Measurements from ENCODE around the gene REXO4. TPM values are rescaled to one million over a fixed set of nuclear protein-coding genes. Genes with fewer than 3 reads are reported as not detected.

REXO4 gene
- total and polyA plus RNA-seq, 2 donors (not counting 1 experiment from before 2014, with no cell fraction given) = 16.6 to 21.1 TPM

DNA sequence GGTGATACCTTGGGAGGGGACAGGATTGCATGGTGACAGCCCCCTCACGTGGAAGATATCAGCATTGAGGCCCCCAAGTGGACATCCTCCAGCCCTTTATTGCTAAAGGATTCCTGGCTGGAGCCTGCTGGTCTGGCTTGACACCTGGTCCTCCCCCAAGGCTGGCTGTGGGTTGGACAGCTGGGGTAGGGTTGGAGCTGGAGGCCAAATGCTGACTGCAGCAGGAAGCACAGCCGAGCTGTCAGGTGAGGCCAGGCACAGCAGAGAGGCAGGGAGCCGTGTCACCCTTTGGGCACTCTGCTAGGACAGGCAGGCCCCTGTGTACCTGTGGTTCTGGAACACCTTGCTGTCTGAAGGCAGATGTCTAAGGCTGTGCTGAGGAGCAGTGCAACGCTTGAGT, 44.2 kb upstream of the REXO4 start:
- TF ChIP-seq, protein P1, sequence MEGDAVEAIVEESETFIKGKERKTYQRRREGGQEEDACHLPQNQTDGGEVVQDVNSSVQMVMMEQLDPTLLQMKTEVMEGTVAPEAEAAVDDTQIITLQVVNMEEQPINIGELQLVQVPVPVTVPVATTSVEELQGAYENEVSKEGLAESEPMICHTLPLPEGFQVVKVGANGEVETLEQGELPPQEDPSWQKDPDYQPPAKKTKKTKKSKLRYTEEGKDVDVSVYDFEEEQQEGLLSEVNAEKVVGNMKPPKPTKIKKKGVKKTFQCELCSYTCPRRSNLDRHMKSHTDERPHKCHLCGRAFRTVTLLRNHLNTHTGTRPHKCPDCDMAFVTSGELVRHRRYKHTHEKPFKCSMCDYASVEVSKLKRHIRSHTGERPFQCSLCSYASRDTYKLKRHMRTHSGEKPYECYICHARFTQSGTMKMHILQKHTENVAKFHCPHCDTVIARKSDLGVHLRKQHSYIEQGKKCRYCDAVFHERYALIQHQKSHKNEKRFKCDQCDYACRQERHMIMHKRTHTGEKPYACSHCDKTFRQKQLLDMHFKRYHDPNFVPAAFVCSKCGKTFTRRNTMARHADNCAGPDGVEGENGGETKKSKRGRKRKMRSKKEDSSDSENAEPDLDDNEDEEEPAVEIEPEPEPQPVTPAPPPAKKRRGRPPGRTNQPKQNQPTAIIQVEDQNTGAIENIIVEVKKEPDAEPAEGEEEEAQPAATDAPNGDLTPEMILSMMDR (conservative IDR thresholded peaks at IDR 0.05 in 1 of 2, IDR thresholded peaks at IDR 0.05 in 1 of 2; ENCODE audit: low read depth in 1 of 2, low read length in 2 of 2) = no peak
- TF ChIP-seq EZH2 (IDR thresholded peaks at IDR 0.05; ENCODE audit: low read length, missing control alignments) = no peak
- peaks cover 5% of the 10 kb centered on the region for H3K4me1 ChIP-seq (ENCODE audit: control insufficient read depth, extremely low read depth, insufficient read depth, low read length)
- no peak overlapping the region for H2AFZ ChIP-seq (ENCODE audit: low read length)
- no peaks in the 10 kb centered on the region for H3K79me2 ChIP-seq (ENCODE audit: control insufficient read depth, insufficient read depth, low read length)
- no peak overlapping the region for H3K9ac ChIP-seq (ENCODE audit: insufficient read depth, low read length)
- no peak overlapping the region for H3K27ac ChIP-seq (ENCODE audit: insufficient read depth, low read length)
- H3K36me3 ChIP-seq (ENCODE audit: control insufficient read depth, insufficient read depth, low read length) = no peaks in the 10 kb centered on the region
- H4K20me1 ChIP-seq (ENCODE audit: control insufficient read depth, extremely low read depth, insufficient read depth, low read length) = no peaks in the 10 kb centered on the region
- H3K27me3 ChIP-seq (ENCODE audit: control insufficient read depth, insufficient read depth, low read length) = no peaks in the 10 kb centered on the region
- H3K9me3 ChIP-seq (ENCODE audit: control insufficient read depth, insufficient read depth, low read depth, low read length) = no peaks in the 10 kb centered on the region
- no peak for DNase-seq (ENCODE audit: low read depth in 2 of 2)
- no peak overlapping the region for H3K4me3 ChIP-seq (replicated peaks in 1 of 4; ENCODE audit: control extremely low read depth in 1 of 4, insufficient read depth in 1 of 4, low read depth in 3 of 4, low read length in 4 of 4)
- no peak overlapping the region for H3K4me2 ChIP-seq (ENCODE audit: extremely low read depth, insufficient read depth, low read length)

DNA sequence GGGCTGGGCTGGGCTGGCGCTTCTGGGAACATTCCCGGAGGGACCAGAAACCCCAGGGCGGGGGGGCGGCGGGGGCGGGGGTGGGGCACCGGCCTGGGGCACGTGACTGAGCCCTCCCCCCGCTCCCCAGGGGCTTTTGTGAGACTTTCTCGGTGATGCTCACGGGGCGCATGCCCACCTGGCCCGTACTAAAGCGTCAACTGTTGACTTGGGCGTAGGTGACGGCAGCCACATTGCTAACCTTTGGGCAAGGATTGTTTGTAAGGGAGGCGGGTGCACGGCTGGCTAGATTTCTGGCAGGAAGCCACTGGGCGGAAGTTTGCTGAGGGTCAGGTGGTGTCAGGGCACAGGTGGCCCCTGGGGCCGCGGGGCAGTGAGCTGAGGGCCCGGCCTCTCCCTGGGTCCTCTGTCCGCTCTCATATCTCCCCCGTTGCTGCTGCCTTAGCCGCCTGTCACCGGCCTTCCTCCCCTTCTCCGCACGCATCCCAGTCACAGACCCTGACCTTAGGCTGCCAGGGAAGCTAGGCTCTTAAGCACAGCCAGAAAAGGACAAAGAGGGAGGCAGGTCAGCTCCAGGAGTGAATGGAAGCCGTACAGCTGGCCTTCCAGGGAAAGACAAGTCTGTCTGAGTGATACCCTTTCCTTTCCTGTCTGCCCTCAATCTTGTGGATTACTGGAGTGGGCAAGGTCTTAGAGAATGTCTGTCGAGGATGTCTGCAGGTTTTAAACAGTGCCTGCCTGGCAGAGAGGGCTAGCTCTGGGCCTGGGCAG, 42.8 kb upstream of the REXO4 start:
- TF ChIP-seq, protein P1 (conservative IDR thresholded peaks at IDR 0.05 in 1 of 2, IDR thresholded peaks at IDR 0.05 in 1 of 2; ENCODE audit: low read depth in 1 of 2, low read length in 2 of 2) = no peak
- TF ChIP-seq EZH2 (IDR thresholded peaks at IDR 0.05; ENCODE audit: low read length, missing control alignments) = no peak
- H3K36me3 ChIP-seq (ENCODE audit: control insufficient read depth, insufficient read depth, low read length) = no peaks in the 10 kb centered on the region
- no peaks in the 10 kb centered on the region for H3K79me2 ChIP-seq (ENCODE audit: control insufficient read depth, insufficient read depth, low read length)
- H4K20me1 ChIP-seq (ENCODE audit: control insufficient read depth, extremely low read depth, insufficient read depth, low read length) = no peaks in the 10 kb centered on the region
- H2AFZ ChIP-seq (ENCODE audit: low read length) = no peak overlapping the region
- no peak overlapping the region for H3K27ac ChIP-seq (ENCODE audit: insufficient read depth, low read length)
- H3K4me2 ChIP-seq (ENCODE audit: extremely low read depth, insufficient read depth, low read length) = peak overlapping the region; percentile 85
- DNase-seq (ENCODE audit: low read depth in 2 of 2) = peak; percentile 10 to 20
- H3K9ac ChIP-seq (ENCODE audit: insufficient read depth, low read length) = peak overlapping the region; percentile 95
- H3K9me3 ChIP-seq (ENCODE audit: control insufficient read depth, insufficient read depth, low read depth, low read length) = no peaks in the 10 kb centered on the region
- H3K4me3 ChIP-seq (replicated peaks in 1 of 4; ENCODE audit: control extremely low read depth in 1 of 4, insufficient read depth in 1 of 4, low read depth in 3 of 4, low read length in 4 of 4) = peak overlapping the region; percentile 65 to 85 (median 75)
- peaks cover 5% of the 10 kb centered on the region for H3K4me1 ChIP-seq (ENCODE audit: control insufficient read depth, extremely low read depth, insufficient read depth, low read length)
- H3K27me3 ChIP-seq (ENCODE audit: control insufficient read depth, insufficient read depth, low read length) = no peaks in the 10 kb centered on the region

DNA sequence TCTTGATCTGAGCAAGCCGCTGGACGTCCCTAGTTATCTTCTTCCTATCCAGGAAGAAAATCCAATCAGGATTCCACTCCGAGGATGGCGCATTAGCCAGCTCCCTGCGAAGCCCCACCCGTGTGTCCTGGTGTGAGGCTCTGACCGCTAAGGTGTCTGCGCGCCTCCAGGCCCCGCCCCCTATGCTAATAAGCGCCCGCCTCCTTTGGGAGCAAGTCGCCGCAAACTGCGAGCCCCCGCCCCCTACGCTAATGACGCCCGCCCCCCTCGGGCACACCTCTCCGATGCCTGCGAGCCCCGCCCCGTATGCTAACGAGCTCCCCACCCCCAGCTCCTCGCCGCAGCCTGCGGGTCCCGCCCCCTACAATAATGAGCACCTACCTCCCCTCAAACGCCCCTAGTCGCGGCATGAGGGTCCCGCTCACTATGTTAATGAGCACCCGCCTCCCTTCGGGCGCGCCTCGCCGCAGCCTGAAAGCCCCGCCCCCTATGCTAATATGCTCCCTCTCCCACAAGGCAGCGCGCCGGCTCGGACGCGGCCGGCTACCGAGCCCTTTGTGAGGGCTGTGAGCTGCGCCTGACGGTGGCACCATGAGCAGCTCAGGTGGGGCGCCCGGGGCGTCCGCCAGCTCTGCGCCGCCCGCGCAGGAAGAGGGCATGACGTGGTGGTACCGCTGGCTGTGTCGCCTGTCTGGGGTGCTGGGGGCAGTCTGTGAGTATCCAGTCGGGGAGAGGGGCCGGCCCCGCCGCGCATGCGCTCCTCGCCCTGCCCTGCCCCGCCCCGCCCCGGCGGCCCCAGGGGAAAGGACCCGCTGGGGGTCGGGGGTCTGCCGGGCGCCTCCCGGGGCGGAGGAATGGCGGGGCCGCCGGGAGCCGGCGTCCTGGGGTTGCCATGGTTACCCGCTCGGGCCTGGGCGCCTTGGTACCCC, 41.9 kb upstream of the REXO4 start, which contains the start of gene CACFD1:
CACFD1 (plus strand) TSS at position 503 of the 929 bp plus-strand sequence; CDS start at position 592, 89 bp downstream.
- Histone ChIP-seq H3K27me3 (ENCODE audit: control insufficient read depth, insufficient read depth, low read length) (no peaks in the 10 kb centered on the region), H3K36me3 (ENCODE audit: control insufficient read depth, insufficient read depth, low read length) (no peaks in the 10 kb centered on the region), H2AFZ (ENCODE audit: low read length) (peak within 1 kb of the TSS; percentile 83), H3K79me2 (ENCODE audit: control insufficient read depth, insufficient read depth, low read length) (no peaks in the 10 kb centered on the region), H3K4me2 (ENCODE audit: extremely low read depth, insufficient read depth, low read length) (peak within 1 kb of the TSS; percentile 85), H3K27ac (ENCODE audit: insufficient read depth, low read length) (peak within 1 kb of the TSS; percentile 78), H3K4me1 (ENCODE audit: control insufficient read depth, extremely low read depth, insufficient read depth, low read length) (peaks cover 5% of the 10 kb centered on the region), H3K4me3 (replicated peaks in 1 of 4; ENCODE audit: control extremely low read depth in 1 of 4, insufficient read depth in 1 of 4, low read depth in 3 of 4, low read length in 4 of 4) (peak within 1 kb of the TSS; percentile 65 to 85 (median 75)), H3K9ac (ENCODE audit: insufficient read depth, low read length) (peak within 1 kb of the TSS; percentile 95), H3K9me3 (ENCODE audit: control insufficient read depth, insufficient read depth, low read depth, low read length) (no peaks in the 10 kb centered on the region), H4K20me1 (ENCODE audit: control insufficient read depth, extremely low read depth, insufficient read depth, low read length) (no peaks in the 10 kb centered on the region)
- DNase-seq (ENCODE audit: low read depth in 2 of 2) = peak; percentile 86 to 90
- TF ChIP-seq, protein P1 (conservative IDR thresholded peaks at IDR 0.05 in 1 of 2, IDR thresholded peaks at IDR 0.05 in 1 of 2; ENCODE audit: low read depth in 1 of 2, low read length in 2 of 2) = no peak
- no peak for TF ChIP-seq EZH2 (IDR thresholded peaks at IDR 0.05; ENCODE audit: low read length, missing control alignments)
